Skin of body (tissue), 2 donors: Measurements from ENCODE around the gene LRP1. TPM values are rescaled to one million over a fixed set of nuclear protein-coding genes. Genes with fewer than 3 reads are reported as not detected.

Experiments used
- DNase-seq: peaks from one replicate; lab custom pipeline; 2025; lab: John Stamatoyannopoulos, UW
- total RNA-seq: library from RNA; depleted of rRNA; stranded (reverse); fragments of >200 nt; gene quantifications from one replicate; pipeline ENCODE4 v1.2.3, GENCODE V29; 2014

Gene LRP1
- 149 TPM for total RNA-seq

- DNase-seq: peak; percentile 87
Observed at GRCh38 chr12:57127726-57128518, at the start of gene LRP1. Gene LRP1 (plus strand): TSS chr12:57128483. CDS start chr12:57128965, 482 bp downstream.

GRCh38 chr12:57078519-57079404, 49.5 kb upstream of the LRP1 start, which contains the start of gene NEMP1:
Gene NEMP1 (minus strand): TSS chr12:57078791. CDS start chr12:57078745, 46 bp downstream.
- peak; percentile 100 for DNase-seq

- DNase-seq: no peak
Observed at GRCh38 chr12:57079821-57080220, 48.5 kb upstream of the LRP1 start.

GRCh38 chr12:57080855-57081254, 47.4 kb upstream of the LRP1 start:
- DNase-seq: no peak

GRCh38 chr12:57085999-57086492, 42.2 kb upstream of the LRP1 start:
- DNase-seq: peak; percentile 87

- DNase-seq: peak; percentile 87
Observed at GRCh38 chr12:57086493-57087009, 41.7 kb upstream of the LRP1 start.

- DNase-seq: peak; percentile 90
Observed at GRCh38 chr12:57087010-57087690, 41.1 kb upstream of the LRP1 start.

- peak; percentile 97 for DNase-seq
Observed at GRCh38 chr12:57087691-57088353, 40.5 kb upstream of the LRP1 start.

- peak; percentile 97 for DNase-seq
Observed at GRCh38 chr12:57088354-57089270, 39.7 kb upstream of the LRP1 start, which contains the start of gene NAB2. Gene NAB2 (plus strand): TSS chr12:57089114. CDS start chr12:57089272, 158 bp downstream.

GRCh38 chr12:57089271-57090245, 38.7 kb upstream of the LRP1 start:
- peak; percentile 51 for DNase-seq

GRCh38 chr12:57090490-57090889, 37.8 kb upstream of the LRP1 start:
- DNase-seq: no peak

GRCh38 chr12:57090924-57091637, 37.2 kb upstream of the LRP1 start:
- DNase-seq: no peak

GRCh38 chr12:57091638-57092528, 36.4 kb upstream of the LRP1 start:
- DNase-seq: no peak

GRCh38 chr12:57092529-57092862, 35.8 kb upstream of the LRP1 start:
- DNase-seq: no peak

GRCh38 chr12:57092876-57093414, 35.3 kb upstream of the LRP1 start:
- DNase-seq: no peak
